Measurements from ENCODE around the gene ZFYVE16.
"Not testable (repeated sequence)": the region's sequence is repeated elsewhere in the genome, so short reads cannot be mapped to it uniquely, and the experiment has no call there.

The ZFYVE16 gene

GRCh38 chr5:80407735-80408483 is at the start of gene ZFYVE16:
TSS of gene ZFYVE16 (plus strand) at chr5:80408064. CDS start at chr5:80434148, 26,084 bp downstream.
- Mint-ChIP-seq H3K4me1 (ENCODE audit: low read depth) (peaks cover 26% of the 10 kb centered on the region), H3K27ac (peak within 1 kb of the TSS; percentile 98), H3K9me3 (ENCODE audit: low read depth) (no peaks in the 10 kb centered on the region), H3K27me3 (no peaks in the 10 kb centered on the region), H3K4me3 (peak within 1 kb of the TSS; percentile 97), H3K36me3 (no peaks in the 10 kb centered on the region)

- H3K36me3 Mint-ChIP-seq: no peaks in the 10 kb centered on the region
- no peaks in the 10 kb centered on the region for H3K27me3 Mint-ChIP-seq
- H3K27ac Mint-ChIP-seq: no peak overlapping the region
- no peaks in the 10 kb centered on the region for H3K4me1 Mint-ChIP-seq (ENCODE audit: low read depth)
- no peaks in the 10 kb centered on the region for H3K9me3 Mint-ChIP-seq (ENCODE audit: low read depth)
- no peak overlapping the region for H3K4me3 Mint-ChIP-seq
These were observed 46.9 kb upstream of the ZFYVE16 start for GRCh38 chr5:80360914-80361444.

GRCh38 chr5:80364892-80365291 is 43.0 kb upstream of the ZFYVE16 start:
- Mint-ChIP-seq H3K4me1 (ENCODE audit: low read depth) (no peaks in the 10 kb centered on the region), H3K4me3 (no peak overlapping the region), H3K36me3 (no peaks in the 10 kb centered on the region), H3K9me3 (ENCODE audit: low read depth) (no peaks in the 10 kb centered on the region), H3K27me3 (no peaks in the 10 kb centered on the region), H3K27ac (no peak overlapping the region)

GRCh38 chr5:80368661-80369480 is 39.0 kb upstream of the ZFYVE16 start:
- Mint-ChIP-seq H3K9me3 (ENCODE audit: low read depth) (no peaks in the 10 kb centered on the region), H3K36me3 (peaks cover 2% of the 10 kb centered on the region), H3K4me1 (ENCODE audit: low read depth) (no peaks in the 10 kb centered on the region), H3K27me3 (peaks cover 5% of the 10 kb centered on the region), H3K27ac (no peak overlapping the region), H3K4me3 (no peak overlapping the region)

- H3K36me3 Mint-ChIP-seq: peaks cover 2% of the 10 kb centered on the region
These were observed 38.3 kb upstream of the ZFYVE16 start for GRCh38 chr5:80369521-80369920.

GRCh38 chr5:80370390-80370789 is 37.5 kb upstream of the ZFYVE16 start:
- Mint-ChIP-seq H3K36me3 (peaks cover 2% of the 10 kb centered on the region), H3K4me1 (ENCODE audit: low read depth) (no peaks in the 10 kb centered on the region), H3K4me3 (no peak overlapping the region), H3K27ac (no peak overlapping the region), H3K27me3 (peaks cover 6% of the 10 kb centered on the region), H3K9me3 (ENCODE audit: low read depth) (no peaks in the 10 kb centered on the region)

More at GRCh38 chr5:80369521-80369920, 38.3 kb upstream of the ZFYVE16 start:
- Mint-ChIP-seq H3K4me1 (ENCODE audit: low read depth) (no peaks in the 10 kb centered on the region), H3K27ac (no peak overlapping the region), H3K4me3 (no peak overlapping the region), H3K27me3 (peaks cover 6% of the 10 kb centered on the region), H3K9me3 (ENCODE audit: low read depth) (no peaks in the 10 kb centered on the region)

GRCh38 chr5:80372780-80373179 is 35.1 kb upstream of the ZFYVE16 start:
- peaks cover 6% of the 10 kb centered on the region for H3K27me3 Mint-ChIP-seq
- H3K27ac Mint-ChIP-seq: no peak overlapping the region
- no peaks in the 10 kb centered on the region for H3K9me3 Mint-ChIP-seq (ENCODE audit: low read depth)
- peaks cover 2% of the 10 kb centered on the region for H3K36me3 Mint-ChIP-seq
- no peak overlapping the region for H3K4me3 Mint-ChIP-seq
- H3K4me1 Mint-ChIP-seq (ENCODE audit: low read depth): no peaks in the 10 kb centered on the region

GRCh38 chr5:80374188-80374587 is 33.7 kb upstream of the ZFYVE16 start:
- Mint-ChIP-seq H3K27ac (no peak overlapping the region), H3K4me1 (ENCODE audit: low read depth) (no peaks in the 10 kb centered on the region), H3K27me3 (peaks cover 6% of the 10 kb centered on the region), H3K9me3 (ENCODE audit: low read depth) (no peaks in the 10 kb centered on the region), H3K36me3 (peaks cover 2% of the 10 kb centered on the region), H3K4me3 (no peak overlapping the region)

- H3K27ac Mint-ChIP-seq: no peak overlapping the region
- no peaks in the 10 kb centered on the region for H3K36me3 Mint-ChIP-seq
These were observed 31.3 kb upstream of the ZFYVE16 start for GRCh38 chr5:80376557-80376956.

GRCh38 chr5:80382488-80382887 is 25.4 kb upstream of the ZFYVE16 start:
- Mint-ChIP-seq H3K4me1 (ENCODE audit: low read depth) (no peaks in the 10 kb centered on the region), H3K27ac (no peak overlapping the region), H3K4me3 (no peak overlapping the region), H3K27me3 (no peaks in the 10 kb centered on the region), H3K9me3 (ENCODE audit: low read depth) (no peaks in the 10 kb centered on the region), H3K36me3 (peaks cover 3% of the 10 kb centered on the region)

More at GRCh38 chr5:80376557-80376956, 31.3 kb upstream of the ZFYVE16 start:
- no peak overlapping the region for H3K4me3 Mint-ChIP-seq
- no peaks in the 10 kb centered on the region for H3K4me1 Mint-ChIP-seq (ENCODE audit: low read depth)
- H3K9me3 Mint-ChIP-seq (ENCODE audit: low read depth): no peaks in the 10 kb centered on the region
- peaks cover 4% of the 10 kb centered on the region for H3K27me3 Mint-ChIP-seq

GRCh38 chr5:80387063-80387768 is 20.6 kb upstream of the ZFYVE16 start:
- H3K4me1 Mint-ChIP-seq (ENCODE audit: low read depth): peaks cover 4% of the 10 kb centered on the region
- H3K36me3 Mint-ChIP-seq: peaks cover 3% of the 10 kb centered on the region
- no peak overlapping the region for H3K4me3 Mint-ChIP-seq
- H3K27ac Mint-ChIP-seq: no peak overlapping the region
- no peaks in the 10 kb centered on the region for H3K9me3 Mint-ChIP-seq (ENCODE audit: low read depth)
- peaks cover 6% of the 10 kb centered on the region for H3K27me3 Mint-ChIP-seq

- Mint-ChIP-seq H3K4me3 (no peak overlapping the region), H3K4me1 (ENCODE audit: low read depth) (peaks cover 4% of the 10 kb centered on the region), H3K27me3 (peaks cover 10% of the 10 kb centered on the region), H3K27ac (no peak overlapping the region), H3K36me3 (no peaks in the 10 kb centered on the region), H3K9me3 (ENCODE audit: low read depth) (no peaks in the 10 kb centered on the region)
These were observed 18.3 kb upstream of the ZFYVE16 start for GRCh38 chr5:80389580-80389979.

- H3K27ac Mint-ChIP-seq; H3K4me3 Mint-ChIP-seq; H3K9me3 Mint-ChIP-seq (ENCODE audit: low read depth); H3K4me1 Mint-ChIP-seq (ENCODE audit: low read depth); H3K36me3 Mint-ChIP-seq: not testable (repeated sequence)
- H3K27me3 Mint-ChIP-seq: peaks cover 10% of the 10 kb centered on the region
These were observed 17.5 kb upstream of the ZFYVE16 start for GRCh38 chr5:80390413-80390812.

GRCh38 chr5:80391267-80391666 is 16.6 kb upstream of the ZFYVE16 start:
- not testable (repeated sequence) for H3K36me3 Mint-ChIP-seq; H3K4me3 Mint-ChIP-seq; H3K4me1 Mint-ChIP-seq (ENCODE audit: low read depth); H3K9me3 Mint-ChIP-seq (ENCODE audit: low read depth); H3K27ac Mint-ChIP-seq
- peaks cover 10% of the 10 kb centered on the region for H3K27me3 Mint-ChIP-seq

Measured in activated naive CD8-positive, alpha-beta T cell (primary cell).